ENCODE results near the gene TXNRD1.
A peak's percentile ranks its signal among the peaks of the same experiment; 100 is the strongest.

TXNRD1 gene

DNA sequence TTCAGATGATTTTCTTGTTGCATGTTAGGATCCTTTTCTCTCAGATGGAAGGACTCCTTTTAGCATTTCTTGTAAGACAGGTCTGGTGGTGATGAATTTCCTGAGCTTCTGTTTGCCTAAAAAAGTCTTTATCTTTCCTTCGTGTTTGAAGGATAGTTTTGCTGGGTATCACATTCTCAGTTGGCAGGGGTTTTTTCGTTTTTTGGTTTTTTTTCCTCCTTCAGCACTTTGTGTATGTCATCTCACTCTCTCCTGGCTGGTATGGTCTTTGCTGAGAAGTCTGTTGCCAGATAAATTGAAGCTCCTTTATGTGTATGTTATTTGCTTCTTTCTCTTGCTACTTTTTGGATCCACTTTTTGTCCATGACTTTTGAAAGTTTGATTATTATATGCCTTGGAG lies 15.6 kb upstream of the TXNRD1 start:
- no peak for ATAC-seq
- TF ChIP-seq OSR1 (CRISPR knock-in tag; IDR thresholded peaks at IDR 0.05) (no peak), RARB (CRISPR knock-in tag; IDR thresholded peaks at IDR 0.05) (no peak), ESRRG (CRISPR knock-in tag; IDR thresholded peaks at IDR 0.05) (no peak), ZNF70 (CRISPR knock-in tag; IDR thresholded peaks at IDR 0.05) (no peak), ZNF8 (CRISPR knock-in tag; IDR thresholded peaks at IDR 0.05) (no peak), ZC3H10 (CRISPR knock-in tag; IDR thresholded peaks at IDR 0.05) (no peak), TOX (CRISPR knock-in tag; IDR thresholded peaks at IDR 0.05; ENCODE audit: borderline replicate concordance) (no peak), TCF4 (CRISPR knock-in tag; IDR thresholded peaks at IDR 0.05; ENCODE audit: borderline replicate concordance) (no peak)
- TF ChIP-seq, protein P1, sequence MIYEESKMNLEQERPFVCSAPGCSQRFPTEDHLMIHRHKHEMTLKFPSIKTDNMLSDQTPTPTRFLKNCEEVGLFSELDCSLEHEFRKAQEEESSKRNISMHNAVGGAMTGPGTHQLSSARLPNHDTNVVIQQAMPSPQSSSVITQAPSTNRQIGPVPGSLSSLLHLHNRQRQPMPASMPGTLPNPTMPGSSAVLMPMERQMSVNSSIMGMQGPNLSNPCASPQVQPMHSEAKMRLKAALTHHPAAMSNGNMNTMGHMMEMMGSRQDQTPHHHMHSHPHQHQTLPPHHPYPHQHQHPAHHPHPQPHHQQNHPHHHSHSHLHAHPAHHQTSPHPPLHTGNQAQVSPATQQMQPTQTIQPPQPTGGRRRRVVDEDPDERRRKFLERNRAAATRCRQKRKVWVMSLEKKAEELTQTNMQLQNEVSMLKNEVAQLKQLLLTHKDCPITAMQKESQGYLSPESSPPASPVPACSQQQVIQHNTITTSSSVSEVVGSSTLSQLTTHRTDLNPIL (CRISPR knock-in tag; IDR thresholded peaks at IDR 0.05; ENCODE audit: low read depth) = no peak

DNA sequence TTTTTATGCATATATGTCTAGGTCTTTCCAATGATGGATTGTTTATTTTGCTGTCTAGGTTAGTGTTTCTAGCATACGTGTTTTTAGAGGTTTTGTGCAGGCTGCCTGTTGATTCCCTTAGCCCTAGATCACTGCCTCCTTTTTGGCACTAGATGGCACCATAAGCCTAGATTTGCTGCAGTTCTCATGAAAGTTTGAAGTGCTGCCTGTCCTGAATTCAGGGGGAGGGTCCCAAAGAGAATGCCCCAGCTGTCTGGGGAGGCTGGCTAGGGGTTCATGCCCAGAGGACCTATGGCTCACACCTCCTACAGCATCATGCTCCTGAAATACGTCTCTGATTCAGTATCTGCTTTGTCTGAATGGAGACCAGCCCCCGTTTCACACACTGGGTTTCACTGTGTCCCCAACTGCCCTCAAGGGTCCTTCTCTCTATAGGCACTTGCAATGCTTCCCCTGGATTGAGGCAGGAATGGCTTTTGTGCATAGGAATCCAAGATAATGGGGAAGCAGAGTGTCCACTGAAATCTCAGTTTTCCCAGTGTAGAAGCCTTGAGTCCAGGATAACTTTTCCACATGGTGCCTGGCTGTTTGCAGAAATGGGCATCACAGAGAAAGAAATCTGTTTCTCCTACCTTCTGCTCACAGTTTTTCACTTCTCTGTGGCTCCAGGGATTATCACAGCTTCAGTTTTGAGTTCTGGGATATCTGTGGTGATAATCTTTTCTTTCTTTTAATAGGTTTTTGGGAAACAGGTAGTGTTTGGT lies 14.2 kb upstream of the TXNRD1 start:
- ATAC-seq = peak; percentile 92
- TF ChIP-seq ZNF70 (CRISPR knock-in tag; IDR thresholded peaks at IDR 0.05) (no peak), ZC3H10 (CRISPR knock-in tag; IDR thresholded peaks at IDR 0.05) (no peak), ESRRG (CRISPR knock-in tag; IDR thresholded peaks at IDR 0.05) (no peak), ISL1 (CRISPR knock-in tag; IDR thresholded peaks at IDR 0.05) (no peak), ZFP3 (CRISPR knock-in tag; IDR thresholded peaks at IDR 0.05) (no peak), ARNTL (CRISPR knock-in tag; IDR thresholded peaks at IDR 0.05; ENCODE audit: borderline replicate concordance, low read depth) (no peak), CSDC2 (CRISPR knock-in tag; IDR thresholded peaks at IDR 0.05) (no peak), BACH2 (CRISPR knock-in tag; IDR thresholded peaks at IDR 0.05; ENCODE audit: borderline replicate concordance) (no peak), SNAI2 (CRISPR knock-in tag; IDR thresholded peaks at IDR 0.05) (no peak), TOX (CRISPR knock-in tag; IDR thresholded peaks at IDR 0.05; ENCODE audit: borderline replicate concordance) (no peak), TCF4 (CRISPR knock-in tag; IDR thresholded peaks at IDR 0.05; ENCODE audit: borderline replicate concordance) (no peak), RARB (CRISPR knock-in tag; IDR thresholded peaks at IDR 0.05) (no peak)
- TF ChIP-seq, protein P1 (CRISPR knock-in tag; IDR thresholded peaks at IDR 0.05; ENCODE audit: low read depth) = no peak
- TF ChIP-seq, protein P2, sequence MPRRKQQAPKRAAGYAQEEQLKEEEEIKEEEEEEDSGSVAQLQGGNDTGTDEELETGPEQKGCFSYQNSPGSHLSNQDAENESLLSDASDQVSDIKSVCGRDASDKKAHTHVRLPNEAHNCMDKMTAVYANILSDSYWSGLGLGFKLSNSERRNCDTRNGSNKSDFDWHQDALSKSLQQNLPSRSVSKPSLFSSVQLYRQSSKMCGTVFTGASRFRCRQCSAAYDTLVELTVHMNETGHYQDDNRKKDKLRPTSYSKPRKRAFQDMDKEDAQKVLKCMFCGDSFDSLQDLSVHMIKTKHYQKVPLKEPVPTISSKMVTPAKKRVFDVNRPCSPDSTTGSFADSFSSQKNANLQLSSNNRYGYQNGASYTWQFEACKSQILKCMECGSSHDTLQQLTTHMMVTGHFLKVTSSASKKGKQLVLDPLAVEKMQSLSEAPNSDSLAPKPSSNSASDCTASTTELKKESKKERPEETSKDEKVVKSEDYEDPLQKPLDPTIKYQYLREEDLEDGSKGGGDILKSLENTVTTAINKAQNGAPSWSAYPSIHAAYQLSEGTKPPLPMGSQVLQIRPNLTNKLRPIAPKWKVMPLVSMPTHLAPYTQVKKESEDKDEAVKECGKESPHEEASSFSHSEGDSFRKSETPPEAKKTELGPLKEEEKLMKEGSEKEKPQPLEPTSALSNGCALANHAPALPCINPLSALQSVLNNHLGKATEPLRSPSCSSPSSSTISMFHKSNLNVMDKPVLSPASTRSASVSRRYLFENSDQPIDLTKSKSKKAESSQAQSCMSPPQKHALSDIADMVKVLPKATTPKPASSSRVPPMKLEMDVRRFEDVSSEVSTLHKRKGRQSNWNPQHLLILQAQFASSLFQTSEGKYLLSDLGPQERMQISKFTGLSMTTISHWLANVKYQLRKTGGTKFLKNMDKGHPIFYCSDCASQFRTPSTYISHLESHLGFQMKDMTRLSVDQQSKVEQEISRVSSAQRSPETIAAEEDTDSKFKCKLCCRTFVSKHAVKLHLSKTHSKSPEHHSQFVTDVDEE (CRISPR knock-in tag; IDR thresholded peaks at IDR 0.05) = no peak
- TF ChIP-seq, protein P3, sequence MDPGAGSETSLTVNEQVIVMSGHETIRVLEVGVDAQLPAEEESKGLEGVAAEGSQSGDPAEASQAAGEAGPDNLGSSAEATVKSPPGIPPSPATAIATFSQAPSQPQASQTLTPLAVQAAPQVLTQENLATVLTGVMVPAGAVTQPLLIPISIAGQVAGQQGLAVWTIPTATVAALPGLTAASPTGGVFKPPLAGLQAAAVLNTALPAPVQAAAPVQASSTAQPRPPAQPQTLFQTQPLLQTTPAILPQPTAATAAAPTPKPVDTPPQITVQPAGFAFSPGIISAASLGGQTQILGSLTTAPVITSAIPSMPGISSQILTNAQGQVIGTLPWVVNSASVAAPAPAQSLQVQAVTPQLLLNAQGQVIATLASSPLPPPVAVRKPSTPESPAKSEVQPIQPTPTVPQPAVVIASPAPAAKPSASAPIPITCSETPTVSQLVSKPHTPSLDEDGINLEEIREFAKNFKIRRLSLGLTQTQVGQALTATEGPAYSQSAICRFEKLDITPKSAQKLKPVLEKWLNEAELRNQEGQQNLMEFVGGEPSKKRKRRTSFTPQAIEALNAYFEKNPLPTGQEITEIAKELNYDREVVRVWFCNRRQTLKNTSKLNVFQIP (CRISPR knock-in tag; IDR thresholded peaks at IDR 0.05; ENCODE audit: borderline replicate concordance, low read depth) = no peak
- TF ChIP-seq, protein P4, sequence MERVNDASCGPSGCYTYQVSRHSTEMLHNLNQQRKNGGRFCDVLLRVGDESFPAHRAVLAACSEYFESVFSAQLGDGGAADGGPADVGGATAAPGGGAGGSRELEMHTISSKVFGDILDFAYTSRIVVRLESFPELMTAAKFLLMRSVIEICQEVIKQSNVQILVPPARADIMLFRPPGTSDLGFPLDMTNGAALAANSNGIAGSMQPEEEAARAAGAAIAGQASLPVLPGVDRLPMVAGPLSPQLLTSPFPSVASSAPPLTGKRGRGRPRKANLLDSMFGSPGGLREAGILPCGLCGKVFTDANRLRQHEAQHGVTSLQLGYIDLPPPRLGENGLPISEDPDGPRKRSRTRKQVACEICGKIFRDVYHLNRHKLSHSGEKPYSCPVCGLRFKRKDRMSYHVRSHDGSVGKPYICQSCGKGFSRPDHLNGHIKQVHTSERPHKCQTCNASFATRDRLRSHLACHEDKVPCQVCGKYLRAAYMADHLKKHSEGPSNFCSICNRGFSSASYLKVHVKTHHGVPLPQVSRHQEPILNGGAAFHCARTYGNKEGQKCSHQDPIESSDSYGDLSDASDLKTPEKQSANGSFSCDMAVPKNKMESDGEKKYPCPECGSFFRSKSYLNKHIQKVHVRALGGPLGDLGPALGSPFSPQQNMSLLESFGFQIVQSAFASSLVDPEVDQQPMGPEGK (CRISPR knock-in tag; IDR thresholded peaks at IDR 0.05; ENCODE audit: borderline replicate concordance) = no peak

DNA sequence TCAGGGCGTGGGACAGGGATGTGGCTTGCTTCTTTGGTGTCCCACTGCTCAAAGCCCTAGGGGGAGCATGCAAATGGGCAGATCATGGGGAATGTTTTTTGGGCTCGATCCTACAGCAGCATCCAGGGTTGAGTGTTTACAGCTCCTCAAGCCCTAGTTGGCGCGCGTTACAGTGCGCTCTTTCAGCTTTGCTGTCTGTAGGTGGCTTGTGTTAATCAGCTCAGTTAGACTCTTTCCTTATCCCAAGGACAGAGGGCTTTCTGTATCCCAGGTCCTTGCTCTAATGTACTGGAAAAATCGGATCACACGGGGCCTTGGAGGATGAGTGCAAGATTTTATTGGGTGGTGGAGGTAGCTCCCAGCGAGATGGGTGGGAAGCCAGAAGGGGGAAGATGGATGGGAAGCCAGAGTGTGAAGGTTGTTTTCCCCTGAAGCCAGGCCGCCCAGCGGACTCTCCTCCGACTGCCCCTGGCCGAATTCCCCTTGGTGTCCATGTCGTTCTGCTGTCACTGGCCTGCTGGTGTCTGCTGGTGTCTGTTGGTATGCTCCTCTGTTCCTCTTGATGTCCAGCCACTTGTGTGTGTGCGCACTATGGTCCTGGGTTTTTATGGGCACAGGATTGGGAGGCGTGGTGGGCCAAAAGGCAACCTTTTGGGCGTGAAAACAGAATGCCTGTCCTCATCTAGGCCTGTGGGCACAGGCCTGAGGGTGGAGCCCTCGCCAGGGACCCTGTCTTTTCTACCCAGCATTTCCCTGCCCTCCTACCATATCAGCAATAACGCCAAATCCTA lies 10.7 kb upstream of the TXNRD1 start:
- no peak for ATAC-seq
- TF ChIP-seq ZNF70 (CRISPR knock-in tag; IDR thresholded peaks at IDR 0.05) (no peak), ESRRG (CRISPR knock-in tag; IDR thresholded peaks at IDR 0.05) (no peak), ZC3H10 (CRISPR knock-in tag; IDR thresholded peaks at IDR 0.05) (no peak), ZNF8 (CRISPR knock-in tag; IDR thresholded peaks at IDR 0.05) (no peak), ZFP3 (CRISPR knock-in tag; IDR thresholded peaks at IDR 0.05) (no peak), PPARA (CRISPR knock-in tag; IDR thresholded peaks at IDR 0.05; ENCODE audit: borderline replicate concordance) (no peak), ZFP30 (CRISPR knock-in tag; IDR thresholded peaks at IDR 0.05) (no peak), SNAI2 (CRISPR knock-in tag; IDR thresholded peaks at IDR 0.05) (no peak)
- TF ChIP-seq, protein P3 (CRISPR knock-in tag; IDR thresholded peaks at IDR 0.05; ENCODE audit: borderline replicate concordance, low read depth) = no peak
- TF ChIP-seq, protein P1 (CRISPR knock-in tag; IDR thresholded peaks at IDR 0.05; ENCODE audit: low read depth) = no peak
- TF ChIP-seq, protein P4 (CRISPR knock-in tag; IDR thresholded peaks at IDR 0.05; ENCODE audit: borderline replicate concordance) = no peak

Data from SK-N-SH treated with all-trans-retinoic acid at 6 μM for 48 hours (cell line).